ENCODE results near the gene MAGEA4. TPM values are rescaled to one million over a fixed set of nuclear protein-coding genes. Genes with fewer than 3 reads are reported as not detected.

MAGEA4 gene
- total and polyA plus RNA-seq, 12 donors = not detected

- Histone ChIP-seq H3K4me1 (replicated peaks in 1 of 2) (no peaks in the 10 kb centered on the region), H3K36me3 (replicated peaks in 1 of 2) (no peaks in the 10 kb centered on the region), H3K27ac (no peak overlapping the region), H3K27me3 (peaks cover 6% of the 10 kb centered on the region), H3K9me3 (replicated peaks in 1 of 3) (no peaks in the 10 kb centered on the region), H3K4me3 (no peak overlapping the region)
- DNase-seq = no peak
- intact Hi-C loops (cut with DNase I) = no loop called here
- TF ChIP-seq POLR2A (IDR thresholded peaks at IDR 0.05) = no peak
- no peak for TF ChIP-seq CTCF (IDR thresholded peaks at IDR 0.05)
- 80 to 100% (median 94%) methylated on average over 1 to 5 of the region's 5 CpGs for WGBS, 4 donors
These were observed 10.0 kb downstream of the MAGEA4 start for GRCh38 chrX:151922692-151923091.

GRCh38 chrX:151923648-151924047 is 11.0 kb downstream of the MAGEA4 start:
- Histone ChIP-seq H3K36me3 (replicated peaks in 1 of 2) (no peaks in the 10 kb centered on the region), H3K9me3 (replicated peaks in 1 of 3) (no peaks in the 10 kb centered on the region), H3K27me3 (peaks cover 6% of the 10 kb centered on the region), H3K27ac (no peak overlapping the region), H3K4me3 (no peak overlapping the region), H3K4me1 (replicated peaks in 1 of 2) (no peaks in the 10 kb centered on the region)
- 81 to 94% (median 90%) methylated on average over 6 of the region's 6 CpGs; no CpG with 5 or more reads in 1 of the 4 donors for WGBS, 4 donors
- intact Hi-C loops (cut with DNase I) = no loop called here
- no peak for TF ChIP-seq CTCF (IDR thresholded peaks at IDR 0.05)
- TF ChIP-seq POLR2A (IDR thresholded peaks at IDR 0.05) = no peak
- DNase-seq = no peak

- H3K9me3 ChIP-seq (replicated peaks in 1 of 3) = no peaks in the 10 kb centered on the region
- H3K27ac ChIP-seq = no peak overlapping the region
- intact Hi-C loops (cut with DNase I) = no loop called here
- H3K4me3 ChIP-seq = no peak overlapping the region
- H3K27me3 ChIP-seq = peaks cover 6% of the 10 kb centered on the region
- TF ChIP-seq POLR2A (IDR thresholded peaks at IDR 0.05) (no peak), CTCF (IDR thresholded peaks at IDR 0.05) (no peak)
- no peaks in the 10 kb centered on the region for H3K4me1 ChIP-seq (replicated peaks in 1 of 2)
- no peaks in the 10 kb centered on the region for H3K36me3 ChIP-seq (replicated peaks in 1 of 2)
- DNase-seq = no peak
- WGBS, 4 donors = 47 to 68% (median 49%) methylated on average over 4 of the region's 4 CpGs; no CpG with 5 or more reads in 1 of the 4 donors
These were observed 16.4 kb downstream of the MAGEA4 start for GRCh38 chrX:151929126-151929525.

- WGBS, 4 donors = 87 to 95% (median 92%) methylated on average over 1 of the region's 1 CpG
- H3K4me1 ChIP-seq (replicated peaks in 1 of 2) = no peaks in the 10 kb centered on the region
- no peaks in the 10 kb centered on the region for H3K36me3 ChIP-seq (replicated peaks in 1 of 2)
- intact Hi-C loops (cut with DNase I) = no loop called here
- TF ChIP-seq POLR2A (IDR thresholded peaks at IDR 0.05) (no peak), CTCF (IDR thresholded peaks at IDR 0.05) (no peak)
- H3K9me3 ChIP-seq (replicated peaks in 1 of 3) = no peaks in the 10 kb centered on the region
- H3K27me3 ChIP-seq = no peaks in the 10 kb centered on the region
- no peak overlapping the region for H3K4me3 ChIP-seq
- no peak for DNase-seq
- H3K27ac ChIP-seq = no peak overlapping the region
These were observed 22.7 kb downstream of the MAGEA4 start for GRCh38 chrX:151935358-151935757.

Data from adrenal gland (tissue), 12 donors.